Measurements from ENCODE around the gene SORBS1. TPM values are rescaled to one million over a fixed set of nuclear protein-coding genes. Genes with fewer than 3 reads are reported as not detected.
A peak's percentile ranks its signal among the peaks of the same experiment; 100 is the strongest.

SORBS1 gene
- total RNA-seq, 2 donors from 2014 or later, result 1.2 to 2.8 TPM

- DNase-seq (ENCODE audit: low spot score in 2 of 2), result no peak
- H3K36me3 Mint-ChIP-seq, result no peaks in the 10 kb centered on the region
- H3K9me3 Mint-ChIP-seq, result no peaks in the 10 kb centered on the region
- H3K27ac Mint-ChIP-seq, result no peak overlapping the region
- no peak for ATAC-seq
Observed at GRCh38 chr10:95451568-95452524, 109.3 kb downstream of the SORBS1 start.

GRCh38 chr10:95451150-95451549, 110.0 kb downstream of the SORBS1 start:
- H3K36me3 Mint-ChIP-seq, result no peaks in the 10 kb centered on the region
- ATAC-seq (no peak), DNase-seq (ENCODE audit: low spot score in 2 of 2) (no peak)
- no peak overlapping the region for H3K27ac Mint-ChIP-seq
- no peaks in the 10 kb centered on the region for H3K9me3 Mint-ChIP-seq

- ATAC-seq, result no peak
Observed at GRCh38 chr10:95450188-95450587, 111.0 kb downstream of the SORBS1 start.

GRCh38 chr10:95447685-95448084, 113.5 kb downstream of the SORBS1 start:
- Mint-ChIP-seq H3K27ac (no peak overlapping the region), H3K9me3 (no peaks in the 10 kb centered on the region), H3K36me3 (no peaks in the 10 kb centered on the region)
- DNase-seq (ENCODE audit: low spot score in 2 of 2), result no peak
- no peak for ATAC-seq

More at GRCh38 chr10:95450188-95450587, 111.0 kb downstream of the SORBS1 start:
- Mint-ChIP-seq H3K27ac (no peak overlapping the region), H3K9me3 (no peaks in the 10 kb centered on the region), H3K36me3 (no peaks in the 10 kb centered on the region)
- DNase-seq (ENCODE audit: low spot score in 2 of 2), result no peak

GRCh38 chr10:95445837-95446486, 115.2 kb downstream of the SORBS1 start:
- H3K27ac Mint-ChIP-seq, result no peak overlapping the region
- no peaks in the 10 kb centered on the region for H3K9me3 Mint-ChIP-seq
- no peaks in the 10 kb centered on the region for H3K36me3 Mint-ChIP-seq
- peak in 1 of 2 donors; percentile 37 for DNase-seq (ENCODE audit: low spot score in 2 of 2)
- peak; percentile 58 to 74 for ATAC-seq

GRCh38 chr10:95445223-95445836, 115.8 kb downstream of the SORBS1 start:
- no peaks in the 10 kb centered on the region for H3K36me3 Mint-ChIP-seq
- H3K27ac Mint-ChIP-seq, result no peak overlapping the region
- ATAC-seq (no peak), DNase-seq (ENCODE audit: low spot score in 2 of 2) (no peak)
- no peaks in the 10 kb centered on the region for H3K9me3 Mint-ChIP-seq

- no peak for DNase-seq (ENCODE audit: low spot score in 2 of 2)
- H3K9me3 Mint-ChIP-seq, result no peaks in the 10 kb centered on the region
- H3K36me3 Mint-ChIP-seq, result no peaks in the 10 kb centered on the region
- no peak for ATAC-seq
- no peak overlapping the region for H3K27ac Mint-ChIP-seq
Observed at GRCh38 chr10:95444792-95445191, 116.4 kb downstream of the SORBS1 start.

GRCh38 chr10:95443636-95444035, 117.5 kb downstream of the SORBS1 start:
- ATAC-seq (no peak), DNase-seq (ENCODE audit: low spot score in 2 of 2) (no peak)
- no peaks in the 10 kb centered on the region for H3K9me3 Mint-ChIP-seq
- H3K27ac Mint-ChIP-seq, result no peak overlapping the region
- H3K36me3 Mint-ChIP-seq, result no peaks in the 10 kb centered on the region

- H3K27ac Mint-ChIP-seq, result no peak overlapping the region
- ATAC-seq (no peak), DNase-seq (ENCODE audit: low spot score in 2 of 2) (no peak)
- H3K9me3 Mint-ChIP-seq, result no peaks in the 10 kb centered on the region
- H3K36me3 Mint-ChIP-seq, result no peaks in the 10 kb centered on the region
Observed at GRCh38 chr10:95442341-95442740, 118.8 kb downstream of the SORBS1 start.

- no peak for DNase-seq (ENCODE audit: low spot score in 2 of 2)
- no peak for ATAC-seq
- no peaks in the 10 kb centered on the region for H3K36me3 Mint-ChIP-seq
- no peaks in the 10 kb centered on the region for H3K9me3 Mint-ChIP-seq
- H3K27ac Mint-ChIP-seq, result no peak overlapping the region
Observed at GRCh38 chr10:95441547-95441923, 119.6 kb downstream of the SORBS1 start.

GRCh38 chr10:95440756-95441546, 120.2 kb downstream of the SORBS1 start:
- DNase-seq (ENCODE audit: low spot score in 2 of 2) (no peak), ATAC-seq (peak in 1 of 2 donors; percentile 71)
- H3K36me3 Mint-ChIP-seq, result no peaks in the 10 kb centered on the region

GRCh38 chr10:95440038-95440725, 121.0 kb downstream of the SORBS1 start:
- Mint-ChIP-seq H3K36me3 (no peaks in the 10 kb centered on the region), H3K27ac (no peak overlapping the region), H3K9me3 (no peaks in the 10 kb centered on the region)
- no peak for DNase-seq (ENCODE audit: low spot score in 2 of 2)
- no peak for ATAC-seq

More at GRCh38 chr10:95440756-95441546, 120.2 kb downstream of the SORBS1 start:
- Mint-ChIP-seq H3K9me3 (no peaks in the 10 kb centered on the region), H3K27ac (no peak overlapping the region)

- ATAC-seq, result no peak
- Mint-ChIP-seq H3K36me3 (no peaks in the 10 kb centered on the region), H3K9me3 (no peaks in the 10 kb centered on the region), H3K27ac (peak overlapping the region in 1 of 2 donors; percentile 50)
- DNase-seq (ENCODE audit: low spot score in 2 of 2), result no peak
Observed at GRCh38 chr10:95438781-95439180, 122.4 kb downstream of the SORBS1 start.

- Mint-ChIP-seq H3K9me3 (no peaks in the 10 kb centered on the region), H3K27ac (no peak overlapping the region), H3K36me3 (no peaks in the 10 kb centered on the region)
- ATAC-seq, result no peak
- no peak for DNase-seq (ENCODE audit: low spot score in 2 of 2)
Observed at GRCh38 chr10:95437669-95438068, 123.5 kb downstream of the SORBS1 start.

GRCh38 chr10:95435548-95436279, 125.5 kb downstream of the SORBS1 start:
- Mint-ChIP-seq H3K27ac (no peak overlapping the region), H3K9me3 (no peaks in the 10 kb centered on the region), H3K36me3 (no peaks in the 10 kb centered on the region)
- no peak for DNase-seq (ENCODE audit: low spot score in 2 of 2)
- ATAC-seq, result no peak
